Stimulated activated CD8-positive, alpha-beta memory T cell treated with anti-CD3 and anti-CD28 coated beads, Interleukin-4, amount 100 ng/mL, for 4 hours (primary cell): Measurements from ENCODE around the gene SYT12.

ENCODE experiments used
- DNase-seq, 2 donors: peaks; one replicate each; pipeline ENCODE4 v3.0.0-alpha.2; 2020; ENCODE audit warnings: low read depth in 2 of 2, low spot score in 1 of 2

SYT12 gene

GRCh38 chr11:67027943-67028542 lies 5.1 kb downstream of the SYT12 start:
- no peak for DNase-seq

- DNase-seq = no peak
Measured at GRCh38 chr11:67029146-67029545, 6.2 kb downstream of the SYT12 start.

DNA sequence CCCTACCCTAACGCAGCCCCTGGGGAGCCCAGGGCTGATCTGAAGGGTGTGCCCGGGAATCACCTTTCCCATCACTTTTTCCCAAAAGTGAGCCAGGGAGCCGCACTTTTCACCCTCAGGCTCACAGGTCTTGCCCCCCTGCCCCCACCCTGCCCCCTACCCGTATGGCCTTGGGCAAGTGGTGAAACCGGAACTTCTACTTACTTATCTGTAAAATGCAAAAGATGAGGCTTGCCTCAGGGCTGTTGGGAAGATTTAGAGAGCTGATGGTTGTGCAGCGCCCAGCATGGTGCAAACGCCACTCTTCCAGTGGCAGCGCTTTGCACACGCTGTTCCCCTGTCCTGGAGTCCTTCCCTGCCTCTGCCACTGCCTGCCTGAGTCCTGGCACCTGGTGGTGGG lies 8.0 kb downstream of the SYT12 start:
- no peak for DNase-seq

DNA sequence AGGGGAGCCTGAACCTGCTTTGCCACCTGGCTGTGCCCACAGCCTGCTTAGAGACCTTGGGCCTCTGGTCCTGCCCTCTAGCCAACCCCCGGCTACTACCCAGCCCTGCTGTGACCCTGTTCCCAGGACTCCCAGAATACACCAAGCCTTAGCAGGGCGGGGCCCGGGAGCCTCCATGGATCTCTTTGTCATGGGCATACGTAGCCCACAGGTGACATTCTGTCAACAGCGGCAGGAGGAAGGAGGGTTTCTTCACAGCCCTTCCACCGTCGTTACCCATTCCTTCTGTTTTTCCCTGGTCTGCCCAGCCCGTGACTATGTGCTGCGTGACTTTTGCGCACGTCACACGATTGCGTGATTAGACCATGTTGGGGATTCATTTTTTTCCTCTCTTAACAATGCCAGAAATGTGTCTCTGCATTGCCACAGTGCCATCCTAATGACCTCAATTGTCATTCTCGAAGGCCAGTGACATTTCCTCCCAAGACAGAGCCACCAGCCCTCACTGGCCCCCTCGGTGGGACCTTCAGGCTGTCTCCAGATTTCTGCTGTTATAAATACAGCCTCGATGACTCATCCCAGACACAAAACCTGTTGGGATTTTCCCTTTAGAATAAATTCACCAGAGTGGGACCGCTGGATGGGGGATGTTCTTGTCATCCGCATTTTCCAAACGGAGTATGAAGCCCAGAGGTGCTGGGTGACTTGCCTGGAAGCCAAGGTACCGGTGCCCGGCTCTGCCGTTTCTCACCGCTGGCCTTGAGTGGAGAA lies 9.0 kb downstream of the SYT12 start:
- DNase-seq = no peak

DNA sequence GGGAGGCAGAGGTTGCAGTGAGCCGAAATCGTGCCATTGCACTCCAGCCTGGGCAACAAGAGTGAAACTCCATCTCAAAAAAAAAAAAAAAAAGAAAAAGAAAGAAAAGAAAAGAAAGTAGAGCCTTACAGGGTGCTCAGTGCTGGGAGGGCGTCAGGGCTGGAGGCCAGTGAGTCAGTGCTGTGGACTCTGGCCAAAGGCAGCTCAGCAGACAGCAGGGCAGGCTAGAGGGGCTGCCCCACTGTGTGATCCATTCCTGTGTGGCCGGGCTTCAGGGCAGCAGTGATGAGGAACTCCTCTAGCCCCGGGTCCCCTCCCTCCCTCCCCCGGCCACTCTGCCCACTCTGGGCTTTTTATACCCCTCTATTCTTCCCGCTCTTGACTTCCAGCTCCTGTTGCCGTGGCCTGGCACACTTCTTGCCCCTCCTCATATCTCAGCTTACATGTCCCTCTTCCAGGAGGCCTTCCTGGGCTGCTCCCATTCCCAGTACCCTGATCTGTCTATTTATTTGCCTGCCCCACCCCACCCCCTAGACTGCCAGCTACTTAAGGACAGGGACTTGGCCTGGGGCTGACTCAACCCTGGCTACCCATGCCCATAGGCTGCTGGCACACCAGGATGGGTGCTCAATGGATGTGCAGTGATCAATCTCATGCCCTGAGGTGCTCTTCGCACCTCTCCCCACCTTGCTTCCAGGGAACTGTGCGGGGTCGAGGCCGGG lies 10.1 kb downstream of the SYT12 start:
- no peak for DNase-seq

GRCh38 chr11:67033661-67034166 lies 10.8 kb downstream of the SYT12 start:
- DNase-seq = no peak

DNA sequence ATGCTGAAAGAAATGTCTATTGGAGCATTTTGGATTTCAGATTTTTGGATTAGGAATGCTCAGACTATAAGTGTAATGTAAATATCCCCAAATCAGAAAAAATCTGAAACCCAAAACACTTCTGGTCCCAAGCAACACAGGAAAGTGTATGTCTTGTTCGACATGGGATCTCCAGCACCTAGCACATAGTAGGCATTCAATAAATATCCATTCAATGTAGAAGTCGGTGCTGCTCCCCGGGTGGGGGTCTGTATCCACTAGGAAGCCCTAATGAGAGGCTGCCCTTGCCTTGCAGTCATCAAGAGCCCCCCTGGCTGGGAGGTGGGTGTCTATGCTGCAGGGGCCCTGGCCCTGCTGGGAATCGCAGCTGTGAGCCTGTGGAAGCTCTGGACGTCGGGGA lies 11.4 kb downstream of the SYT12 start:
- no peak for DNase-seq

- no peak for DNase-seq
Measured at GRCh38 chr11:67040147-67040546, 17.2 kb downstream of the SYT12 start.

- no peak for DNase-seq
Measured at GRCh38 chr11:67041602-67042001, 18.7 kb downstream of the SYT12 start.

- no peak for DNase-seq
Measured at GRCh38 chr11:67043572-67044349, 20.8 kb downstream of the SYT12 start.

GRCh38 chr11:67044496-67044895 lies 21.6 kb downstream of the SYT12 start:
- DNase-seq = no peak

DNA sequence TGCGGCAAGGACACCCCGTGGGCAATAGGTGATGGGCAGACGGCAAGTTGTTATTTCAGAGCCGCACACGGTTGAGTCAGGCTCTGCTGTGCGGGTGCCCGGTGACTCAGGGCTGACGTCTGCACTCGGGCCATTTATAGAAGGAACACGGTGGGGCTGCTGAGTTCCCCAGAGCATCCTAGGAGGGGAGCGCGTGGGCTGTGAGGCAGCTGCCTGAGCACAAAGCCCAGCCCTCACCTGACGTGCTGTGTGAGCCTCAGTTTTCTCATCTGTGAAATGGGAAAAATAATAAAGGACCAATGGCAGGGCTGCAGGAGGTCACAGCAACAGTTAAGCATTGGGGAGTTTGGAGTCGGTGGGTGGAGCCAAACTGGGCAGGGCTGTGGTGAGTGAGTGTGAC lies 22.4 kb downstream of the SYT12 start:
- DNase-seq = no peak

DNA sequence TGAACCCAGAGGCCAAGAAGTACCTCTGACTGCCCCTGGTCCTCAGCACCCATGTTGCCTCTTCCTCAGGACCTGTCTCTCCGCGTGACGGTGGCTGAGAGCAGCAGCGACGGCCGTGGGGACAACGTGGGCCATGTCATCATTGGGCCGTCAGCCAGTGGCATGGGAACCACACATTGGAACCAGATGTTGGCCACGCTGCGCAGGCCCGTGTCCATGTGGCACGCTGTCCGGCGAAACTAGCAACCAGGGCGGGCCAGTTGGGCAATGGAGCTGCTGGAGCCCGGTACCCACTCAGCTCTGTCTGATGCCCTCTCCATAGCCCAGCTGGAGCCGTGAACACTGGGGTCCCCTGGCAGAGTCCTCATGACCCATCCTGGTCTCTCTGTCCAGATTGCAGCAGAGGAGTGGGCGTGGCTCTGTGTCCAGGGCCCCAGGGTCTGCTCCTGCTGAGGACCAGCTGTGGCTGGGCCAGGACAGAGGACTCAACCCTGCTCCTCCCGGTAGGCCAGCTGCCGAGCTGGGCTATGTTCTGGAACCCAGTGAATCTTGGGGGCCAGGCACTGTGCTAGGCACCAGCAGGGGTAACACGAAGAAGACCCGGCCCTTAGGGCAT lies 25.7 kb downstream of the SYT12 start:
- no peak for DNase-seq

DNA sequence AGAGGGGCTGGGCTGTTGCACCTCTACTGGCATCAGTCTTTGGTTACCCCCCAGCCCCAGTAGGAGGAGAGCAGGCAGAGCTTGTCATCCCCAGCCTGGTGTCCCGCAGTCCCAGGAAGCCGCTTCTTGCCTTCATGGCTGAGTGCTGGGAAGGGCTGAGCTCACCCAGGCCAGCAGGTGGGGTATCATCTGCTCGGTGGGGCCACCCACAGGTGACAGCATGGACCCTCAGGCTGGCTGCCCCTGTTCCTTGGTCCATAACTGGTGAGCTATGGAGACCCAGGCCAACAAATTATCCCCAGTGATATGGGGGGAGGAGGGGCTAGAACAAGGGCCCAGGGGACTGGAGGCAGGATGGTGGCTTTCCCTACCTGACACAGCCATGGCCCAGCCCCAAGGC lies 27.2 kb downstream of the SYT12 start:
- no peak for DNase-seq

GRCh38 chr11:67051180-67051893 lies 28.4 kb downstream of the SYT12 start:
- no peak for DNase-seq

- no peak for DNase-seq
Measured at GRCh38 chr11:67051945-67052488, 29.1 kb downstream of the SYT12 start.

- DNase-seq = no peak
Measured at GRCh38 chr11:67052891-67053290, 30.0 kb downstream of the SYT12 start.

GRCh38 chr11:67053896-67054329 lies 31.0 kb downstream of the SYT12 start:
- no peak for DNase-seq

DNA sequence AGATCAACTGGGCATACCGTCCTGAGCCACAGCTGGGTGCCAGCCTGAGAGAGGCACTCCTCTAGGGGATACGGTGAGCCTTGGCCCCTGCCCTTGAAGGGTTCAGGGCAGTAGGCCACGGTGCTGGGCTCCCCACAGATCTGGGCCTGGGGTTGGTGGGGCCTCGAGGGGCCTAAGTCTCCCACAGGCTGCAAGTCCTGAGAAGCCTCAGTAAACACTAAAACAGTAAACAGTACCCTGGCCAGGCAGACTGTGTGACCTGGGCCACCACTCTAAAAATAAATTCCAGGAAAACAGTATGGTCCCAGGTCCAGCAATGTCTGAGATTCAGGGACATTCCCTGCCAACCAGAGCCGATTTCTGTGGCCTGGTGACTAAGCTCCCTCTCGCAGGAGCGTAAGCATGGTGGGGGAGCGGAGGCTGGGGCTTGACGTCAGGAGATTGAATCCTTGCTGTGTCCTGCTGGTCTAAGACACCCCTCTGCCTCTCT lies 31.5 kb downstream of the SYT12 start:
- no peak for DNase-seq
